DND-41 (cell line): ENCODE data around the gene DCST1.
A peak's percentile ranks its signal among the peaks of the same experiment; 100 is the strongest.

Experiments
- ATAC-seq: fragments of 200-7000 bp; cut with Tn5 transposase; 3 replicates; pipeline ENCODE4 v1.9.1; 2021; ENCODE audit warnings: low read depth; ENCODE audit not compliant: insufficient read depth
- DNase-seq: peaks from one replicate; pipeline ENCODE4 v3.0.0-alpha.2; 2020
- H2AFZ ChIP-seq: 2 replicates; pipeline ENCODE4 v1.6.0; 2012; ENCODE audit warnings: low read depth, low read length
- H3K27ac ChIP-seq: 2 replicates; pipeline ENCODE4 v1.5.1; 2012; ENCODE audit warnings: low read length, inconsistent platforms
- H3K27me3 ChIP-seq: fragments of 200-600 bp; sonication (generic); 2 replicates; pipeline ENCODE4 v1.6.0; 2012; ENCODE audit warnings: low read length, mild to moderate bottlenecking, inconsistent platforms; ENCODE audit not compliant: insufficient read depth, poor library complexity
- H3K36me3 ChIP-seq: 2 replicates; pipeline ENCODE4 v1.5.1; 2012; ENCODE audit warnings: low read length, inconsistent platforms; ENCODE audit not compliant: insufficient read depth
- H3K4me1 ChIP-seq: 2 replicates; pipeline ENCODE4 v1.5.1; 2012; ENCODE audit warnings: mild to moderate bottlenecking, low read length; ENCODE audit not compliant: insufficient read depth
- H3K4me2 ChIP-seq: 2 replicates; pipeline ENCODE4 v1.6.0; 2012; ENCODE audit warnings: mild to moderate bottlenecking, moderate library complexity, low read length, inconsistent platforms; ENCODE audit not compliant: insufficient read depth
- H3K4me3 ChIP-seq, 2 experiments: fragments of 200-600 bp in 1 of 2; shearing (Covaris generic) in 1 of 2; 2 replicates each; pipeline ENCODE4 v1.5.1; 2012 to 2016; ENCODE audit warnings: inconsistent platforms in 2 of 2, low read length in 2 of 2, mild to moderate bottlenecking in 2 of 2, low read depth in 1 of 2, moderate library complexity in 1 of 2
- H3K79me2 ChIP-seq: 2 replicates; pipeline ENCODE4 v1.6.0; 2012; ENCODE audit warnings: low read length, inconsistent platforms; ENCODE audit not compliant: insufficient read depth
- H3K9ac ChIP-seq: 2 replicates; pipeline ENCODE4 v1.6.0; 2012; ENCODE audit warnings: low read depth, mild to moderate bottlenecking, inconsistent platforms, low read length, moderate library complexity
- H3K9me3 ChIP-seq: 2 replicates; pipeline ENCODE4 v1.5.1; 2012; ENCODE audit warnings: low read length, moderate library complexity, mild to moderate bottlenecking, inconsistent platforms; ENCODE audit not compliant: insufficient read depth, severe bottlenecking
- H4K20me1 ChIP-seq: 2 replicates; pipeline ENCODE4 v1.6.0; 2012; ENCODE audit warnings: low read length; ENCODE audit not compliant: insufficient read depth
- CTCF ChIP-seq: IDR thresholded peaks from 2 replicates; pipeline ENCODE4 v1.5.1; 2012; ENCODE audit warnings: borderline replicate concordance, low read length, moderate library complexity, mild to moderate bottlenecking; ENCODE audit not compliant: poor library complexity, severe bottlenecking; ENCODE audit errors: extremely low read depth
- EZH2 ChIP-seq: IDR thresholded peaks from 3 replicates; pipeline ENCODE4 v1.6.1; 2012; ENCODE audit warnings: borderline replicate concordance, low read depth, mild to moderate bottlenecking, moderate library complexity, low read length, inconsistent platforms; ENCODE audit not compliant: severe bottlenecking

Gene DCST1

GRCh38 chr1:155091071-155092051 is 57.7 kb downstream of the DCST1 start:
- no peak overlapping the region for H3K27ac ChIP-seq
- H3K79me2 ChIP-seq: no peaks in the 10 kb centered on the region
- peaks cover 13% of the 10 kb centered on the region for H3K4me1 ChIP-seq
- peaks cover 2% of the 10 kb centered on the region; the same call in 1 of the 2 replicates for H3K36me3 ChIP-seq
- H3K4me3 ChIP-seq: no peak overlapping the region
- peak; percentile 85 for DNase-seq
- peak overlapping the region; percentile 14 for H3K9ac ChIP-seq
- ATAC-seq: peak; percentile 92
- no peaks in the 10 kb centered on the region for H3K9me3 ChIP-seq
- TF ChIP-seq EZH2 (no peak), CTCF (peak; percentile 97)
- H3K4me2 ChIP-seq: peak overlapping the region; percentile 29; the same call in 1 of the 2 replicates
- H3K27me3 ChIP-seq: peaks cover 24% of the 10 kb centered on the region
- peak overlapping the region; percentile 53; the same call in 1 of the 2 replicates for H2AFZ ChIP-seq
- peaks cover 7% of the 10 kb centered on the region for H4K20me1 ChIP-seq

GRCh38 chr1:155092131-155092530 is 58.5 kb downstream of the DCST1 start:
- Histone ChIP-seq H3K4me2 (no peak overlapping the region), H3K79me2 (no peaks in the 10 kb centered on the region), H3K4me3 (no peak overlapping the region), H4K20me1 (peaks cover 7% of the 10 kb centered on the region), H3K27me3 (peaks cover 24% of the 10 kb centered on the region), H3K36me3 (no peaks in the 10 kb centered on the region), H3K9ac (no peak overlapping the region), H3K4me1 (peaks cover 9% of the 10 kb centered on the region), H2AFZ (no peak overlapping the region), H3K9me3 (no peaks in the 10 kb centered on the region), H3K27ac (no peak overlapping the region)
- DNase-seq (no peak), ATAC-seq (no peak)
- TF ChIP-seq EZH2: no peak
- no peak for TF ChIP-seq CTCF

- ATAC-seq: no peak
- Histone ChIP-seq H3K4me1 (peaks cover 9% of the 10 kb centered on the region), H3K79me2 (no peaks in the 10 kb centered on the region), H4K20me1 (peaks cover 7% of the 10 kb centered on the region), H3K4me3 (no peak overlapping the region), H2AFZ (no peak overlapping the region), H3K36me3 (no peaks in the 10 kb centered on the region), H3K9ac (no peak overlapping the region), H3K4me2 (no peak overlapping the region), H3K27ac (no peak overlapping the region), H3K27me3 (peaks cover 24% of the 10 kb centered on the region), H3K9me3 (no peaks in the 10 kb centered on the region)
- DNase-seq: no peak
- no peak for TF ChIP-seq EZH2
- TF ChIP-seq CTCF: no peak
Measured at GRCh38 chr1:155092641-155093040, 59.0 kb downstream of the DCST1 start.
